Endothelial cell of umbilical vein (primary cell): ENCODE data around the gene NELL2.

Experiments used
- CTCF ChIP-seq, 2 donors: IDR thresholded peaks; 1 replicate in 1 of 2; 2 replicates in 1 of 2; pipeline ENCODE4 v1.5.1; 2011; ENCODE audit warnings: low read length in 2 of 2, mild to moderate bottlenecking in 2 of 2, moderate library complexity in 2 of 2, control low read depth in 1 of 2, inconsistent platforms in 1 of 2, low read depth in 1 of 2; ENCODE audit not compliant: insufficient read depth in 1 of 2; ENCODE audit errors: extremely low read depth in 1 of 2
- EZH2 ChIP-seq: IDR thresholded peaks from 2 replicates; pipeline ENCODE4 v1.6.1; 2012; ENCODE audit warnings: borderline replicate concordance, low read depth, mild to moderate bottlenecking, moderate library complexity, low read length, inconsistent platforms; ENCODE audit not compliant: severe bottlenecking
- JUN ChIP-seq: IDR thresholded peaks from 2 replicates; pipeline ENCODE4 v1.6.1; 2011; ENCODE audit warnings: borderline replicate concordance, low read depth; ENCODE audit not compliant: insufficient read length, insufficient read depth
- MAX ChIP-seq: IDR thresholded peaks from 2 replicates; pipeline ENCODE4 v1.6.1; 2011; ENCODE audit not compliant: insufficient read depth, insufficient read length
- POLR2A ChIP-seq: IDR thresholded peaks from 2 replicates; pipeline ENCODE4 v1.6.1; 2012; ENCODE audit warnings: low read depth, mild to moderate bottlenecking, control low read depth, low read length
- POLR2AphosphoS5 ChIP-seq: IDR thresholded peaks from 2 replicates; pipeline ENCODE4 v1.6.1; 2012; ENCODE audit warnings: low read depth, mild to moderate bottlenecking, control low read depth, low read length, moderate library complexity; ENCODE audit not compliant: insufficient read depth

- no peak for TF ChIP-seq POLR2A
- TF ChIP-seq POLR2AphosphoS5 = no peak
- no peak for TF ChIP-seq MAX
- no peak for TF ChIP-seq EZH2
- TF ChIP-seq JUN = no peak
- TF ChIP-seq CTCF (IDR thresholded peaks at IDR 0.05; ENCODE audit: extremely low read depth in 1 of 2, insufficient read depth in 1 of 2, low read depth in 1 of 2, low read length in 2 of 2) = no peak
Observed at GRCh38 chr12:44728566-44728965, 147.5 kb downstream of the NELL2 start.
